Progenitor cell of endocrine pancreas (in vitro differentiated cells): Measurements from ENCODE around the gene TAC3. TPM values are rescaled to one million over a fixed set of nuclear protein-coding genes. Genes with fewer than 3 reads are reported as not detected.

Source experiments
- DNase-seq: peaks from one replicate; pipeline ENCODE4 v3.0.0; 2021; ENCODE audit warnings: low spot score; ENCODE audit not compliant: unreplicated experiment
- H3K27ac Mint-ChIP-seq: 2 replicates; pipeline ENCODE4 v1.8.0; 2021; ENCODE audit warnings: mild to moderate bottlenecking, moderate library complexity, mixed read lengths
- H3K27me3 Mint-ChIP-seq: 2 replicates; pipeline ENCODE4 v1.8.0; 2021; ENCODE audit warnings: mixed read lengths
- H3K36me3 Mint-ChIP-seq: 2 replicates; pipeline ENCODE4 v1.8.0; 2022; ENCODE audit warnings: mixed read lengths; ENCODE audit not compliant: insufficient read depth
- H3K4me1 Mint-ChIP-seq: 2 replicates; pipeline ENCODE4 v1.8.0; 2021; ENCODE audit warnings: low read depth, mixed read lengths
- H3K4me3 Mint-ChIP-seq: 2 replicates; pipeline ENCODE4 v1.8.0; 2021; ENCODE audit warnings: low read depth, mild to moderate bottlenecking, moderate library complexity, mixed read lengths
- H3K9me3 Mint-ChIP-seq: 2 replicates; pipeline ENCODE4 v1.8.0; 2021; ENCODE audit warnings: low read depth, mixed read lengths
- CTCF ChIP-seq: fragments of 200-600 bp; sonication (generic); IDR thresholded peaks from one replicate; pipeline ENCODE4 v1.5.0; 2021; ENCODE audit warnings: antibody characterized with exemption, mild to moderate bottlenecking; ENCODE audit not compliant: unreplicated experiment
- total RNA-seq: library from RNA; stranded (reverse); gene quantifications from 2 replicates; pipeline ENCODE4 v1.2.1, GENCODE V29; 2021

The TAC3 gene
- total RNA-seq, 1 donor from 2014 or later, result 4.1 TPM

GRCh38 chr12:57051011-57051410, 34.7 kb upstream of the TAC3 start:
- Mint-ChIP-seq H3K9me3 (no peaks in the 10 kb centered on the region), H3K27ac (no peak overlapping the region), H3K27me3 (peaks cover 28% of the 10 kb centered on the region), H3K4me1 (peaks cover 5% of the 10 kb centered on the region), H3K36me3 (peaks cover 5% of the 10 kb centered on the region), H3K4me3 (no peak overlapping the region)
- TF ChIP-seq CTCF, result no peak
- DNase-seq, result no peak

- Mint-ChIP-seq H3K4me1 (peaks cover 5% of the 10 kb centered on the region), H3K4me3 (no peak within 1 kb of the TSS), H3K27me3 (peaks cover 37% of the 10 kb centered on the region), H3K27ac (no peak within 1 kb of the TSS), H3K9me3 (no peaks in the 10 kb centered on the region), H3K36me3 (peaks cover 1% of the 10 kb centered on the region)
- no peak for TF ChIP-seq CTCF
- DNase-seq, result no peak
These were observed 33.6 kb upstream of the TAC3 start, which contains the start of gene MYO1A for GRCh38 chr12:57049890-57050289. TSS of gene MYO1A (minus strand) at chr12:57050129. CDS start at chr12:57048323, 1,806 bp downstream.

GRCh38 chr12:57049119-57049446, 32.8 kb upstream of the TAC3 start:
- no peak overlapping the region for H3K27ac Mint-ChIP-seq
- H3K36me3 Mint-ChIP-seq, result peaks cover 1% of the 10 kb centered on the region
- peaks cover 39% of the 10 kb centered on the region for H3K27me3 Mint-ChIP-seq
- no peaks in the 10 kb centered on the region for H3K9me3 Mint-ChIP-seq
- no peak for DNase-seq
- H3K4me1 Mint-ChIP-seq, result peaks cover 5% of the 10 kb centered on the region
- no peak for TF ChIP-seq CTCF
- no peak overlapping the region for H3K4me3 Mint-ChIP-seq

- H3K9me3 Mint-ChIP-seq, result no peaks in the 10 kb centered on the region
- no peak for TF ChIP-seq CTCF
- DNase-seq, result no peak
- peaks cover 39% of the 10 kb centered on the region for H3K27me3 Mint-ChIP-seq
- H3K4me1 Mint-ChIP-seq, result peaks cover 5% of the 10 kb centered on the region
- H3K4me3 Mint-ChIP-seq, result no peak overlapping the region
- no peak overlapping the region for H3K27ac Mint-ChIP-seq
- H3K36me3 Mint-ChIP-seq, result no peaks in the 10 kb centered on the region
These were observed 32.2 kb upstream of the TAC3 start for GRCh38 chr12:57048423-57049118.

GRCh38 chr12:57047981-57048380, 31.7 kb upstream of the TAC3 start:
- peaks cover 5% of the 10 kb centered on the region for H3K4me1 Mint-ChIP-seq
- no peak overlapping the region for H3K4me3 Mint-ChIP-seq
- peaks cover 39% of the 10 kb centered on the region for H3K27me3 Mint-ChIP-seq
- TF ChIP-seq CTCF, result no peak
- no peak for DNase-seq
- no peaks in the 10 kb centered on the region for H3K36me3 Mint-ChIP-seq
- H3K9me3 Mint-ChIP-seq, result no peaks in the 10 kb centered on the region
- no peak overlapping the region for H3K27ac Mint-ChIP-seq
